Left lung (tissue), 10 donors: ENCODE measurements around the gene MEF2C. TPM values are rescaled to one million over a fixed set of nuclear protein-coding genes. Genes with fewer than 3 reads are reported as not detected.

Experiments
- ATAC-seq: fragments of 200-7000 bp; cut with Tn5 transposase; one replicate; pipeline ENCODE4 v1.9.1; 2020; ENCODE audit warnings: moderate library complexity
- DNase-seq, 4 donors: peaks; one replicate each; pipeline ENCODE4 v3.0.0-alpha.2; 2013 to 2020
- H3K27ac ChIP-seq, 2 donors: fragments of 200-600 bp; sonication (generic) in 1 of 2; one replicate each; pipeline versions ENCODE4 v1.5.0 to v1.8.0; 2020 to 2021
- H3K27me3 ChIP-seq, 2 donors: fragments of 200-600 bp; sonication (generic) in 1 of 2; one replicate each; pipeline versions ENCODE4 v1.5.0 to v1.8.0; 2020 to 2021
- H3K36me3 ChIP-seq, 2 donors: fragments of 200-600 bp; sonication (generic) in 1 of 2; one replicate each; pipeline versions ENCODE4 v1.5.0 to v1.8.0; 2020 to 2021
- H3K4me1 ChIP-seq, 2 donors: fragments of 200-600 bp; one replicate each; pipeline ENCODE4 v1.8.0; 2021
- H3K4me3 ChIP-seq, 2 donors: fragments of 200-600 bp; sonication (generic) in 1 of 2; one replicate each; pipeline versions ENCODE4 v1.5.0 to v1.8.0; 2020 to 2021; ENCODE audit warnings: mild to moderate bottlenecking in 1 of 2
- H3K9me3 ChIP-seq, 2 donors: fragments of 200-600 bp; sonication (generic) in 1 of 2; one replicate each; pipeline versions ENCODE4 v1.5.0 to v1.8.0; 2020 to 2021
- CTCF ChIP-seq, 2 donors: fragments of 200-600 bp; sonication (generic) in 1 of 2; IDR thresholded peaks; one replicate each; pipeline versions ENCODE4 v1.5.0 to v1.8.0; 2021; ENCODE audit warnings: antibody characterized with exemption in 2 of 2
- intact Hi-C, 2 donors: fragments of 100-400 bp; cut with DNase I; formaldehyde crosslinking; loops; one replicate each; pipeline versions ENCODE4 v1.11.2 to v1.14.2; 2022
- polyA plus RNA-seq, 6 donors: library from polyadenylated mRNA; unstranded; fragments of 120-200 nt; gene quantifications; one replicate each; pipeline ENCODE4 v1.2.1, GENCODE V29; 2013; ENCODE audit not compliant: insufficient read length in 6 of 6
- total RNA-seq, 2 donors: library from RNA; stranded (reverse); fragmentation: NEBNext Ultra II Directional; extraction: Animal tissue kit (Norgen Biotek cat#: 25700); gene quantifications; one replicate each; pipeline ENCODE4 v1.2.1, GENCODE V29; 2021
- donor health status: DM: no; HTN: yes; CAD: no.
- donor health status: DM: no; HTN: no; CAD: no.

Gene MEF2C
- total and polyA plus RNA-seq, 8 donors, result 45.7 to 97.3 (median 81.5) TPM

GRCh38 chr5:88677943-88678769 lies 204.8 kb downstream of the MEF2C start:
- no peaks in the 10 kb centered on the region for H3K9me3 ChIP-seq
- peaks cover 10 to 31% of the 10 kb centered on the region in 2 donors for H3K4me1 ChIP-seq
- H3K27ac ChIP-seq, result no peak overlapping the region
- H3K4me3 ChIP-seq, result no peak overlapping the region
- intact Hi-C loops, result no loop called here
- no peaks in the 10 kb centered on the region for H3K36me3 ChIP-seq
- no peak for TF ChIP-seq CTCF (IDR thresholded peaks at IDR 0.05)
- peaks cover 97 to 100% of the 10 kb centered on the region in 2 donors for H3K27me3 ChIP-seq
- DNase-seq (peak in 1 of 4 donors; percentile 62), ATAC-seq (no peak)

- H3K27ac ChIP-seq, result no peak overlapping the region
- no peak for TF ChIP-seq CTCF (IDR thresholded peaks at IDR 0.05)
- ATAC-seq, result no peak
- intact Hi-C loops, result no loop called here
- H3K4me1 ChIP-seq, result peaks cover 10 to 31% of the 10 kb centered on the region in 2 donors
- H3K9me3 ChIP-seq, result no peaks in the 10 kb centered on the region
- no peak for DNase-seq
- H3K36me3 ChIP-seq, result no peaks in the 10 kb centered on the region
- no peak overlapping the region for H3K4me3 ChIP-seq
- H3K27me3 ChIP-seq, result peaks cover 97 to 100% of the 10 kb centered on the region in 2 donors
These were observed 205.5 kb downstream of the MEF2C start for GRCh38 chr5:88677376-88677895.

GRCh38 chr5:88676637-88677375 lies 206.2 kb downstream of the MEF2C start:
- DNase-seq (no peak), ATAC-seq (no peak)
- Histone ChIP-seq H3K9me3 (no peaks in the 10 kb centered on the region), H3K27ac (no peak overlapping the region), H3K36me3 (no peaks in the 10 kb centered on the region), H3K4me3 (no peak overlapping the region), H3K4me1 (peaks cover 10 to 31% of the 10 kb centered on the region in 2 donors), H3K27me3 (peaks cover 97 to 100% of the 10 kb centered on the region in 2 donors)
- intact Hi-C loops, result no loop called here
- no peak for TF ChIP-seq CTCF (IDR thresholded peaks at IDR 0.05)

- intact Hi-C loops, result no loop called here
- Histone ChIP-seq H3K4me3 (peak overlapping the region; percentile 1 to 32), H3K27me3 (peaks cover 97 to 100% of the 10 kb centered on the region in 2 donors)
These were observed 207.0 kb downstream of the MEF2C start for GRCh38 chr5:88675708-88676636.

More at GRCh38 chr5:88675708-88676636, 207.0 kb downstream of the MEF2C start:
- ATAC-seq (peak; percentile 64), DNase-seq (peak in 2 of 4 donors; percentile 50 to 78)
- H3K9me3 ChIP-seq, result no peaks in the 10 kb centered on the region
- no peaks in the 10 kb centered on the region for H3K36me3 ChIP-seq
- no peak for TF ChIP-seq CTCF (IDR thresholded peaks at IDR 0.05)
- H3K27ac ChIP-seq, result no peak overlapping the region
- H3K4me1 ChIP-seq, result peaks cover 10 to 31% of the 10 kb centered on the region in 2 donors
